GM19023 (cell line): ENCODE results near the gene DDX3X.

ENCODE experiments used
- ATAC-seq: cut with Tn5 transposase; IDR thresholded peaks from one replicate; pipeline ENCODE4 v1.9.1; 2021; ENCODE audit warnings: mild to moderate bottlenecking, moderate library complexity; ENCODE audit not compliant: unreplicated experiment

Gene DDX3X

GRCh38 chrX:41327341-41327740, 6.6 kb upstream of the DDX3X start:
- ATAC-seq: no peak

- ATAC-seq: no peak
These were observed 4.9 kb upstream of the DDX3X start for GRCh38 chrX:41329101-41329500.

GRCh38 chrX:41332005-41332404, 2.0 kb upstream of the DDX3X start:
- ATAC-seq: no peak

GRCh38 chrX:41332408-41333002, 1.5 kb upstream of the DDX3X start:
- peak; percentile 10 for ATAC-seq

DNA sequence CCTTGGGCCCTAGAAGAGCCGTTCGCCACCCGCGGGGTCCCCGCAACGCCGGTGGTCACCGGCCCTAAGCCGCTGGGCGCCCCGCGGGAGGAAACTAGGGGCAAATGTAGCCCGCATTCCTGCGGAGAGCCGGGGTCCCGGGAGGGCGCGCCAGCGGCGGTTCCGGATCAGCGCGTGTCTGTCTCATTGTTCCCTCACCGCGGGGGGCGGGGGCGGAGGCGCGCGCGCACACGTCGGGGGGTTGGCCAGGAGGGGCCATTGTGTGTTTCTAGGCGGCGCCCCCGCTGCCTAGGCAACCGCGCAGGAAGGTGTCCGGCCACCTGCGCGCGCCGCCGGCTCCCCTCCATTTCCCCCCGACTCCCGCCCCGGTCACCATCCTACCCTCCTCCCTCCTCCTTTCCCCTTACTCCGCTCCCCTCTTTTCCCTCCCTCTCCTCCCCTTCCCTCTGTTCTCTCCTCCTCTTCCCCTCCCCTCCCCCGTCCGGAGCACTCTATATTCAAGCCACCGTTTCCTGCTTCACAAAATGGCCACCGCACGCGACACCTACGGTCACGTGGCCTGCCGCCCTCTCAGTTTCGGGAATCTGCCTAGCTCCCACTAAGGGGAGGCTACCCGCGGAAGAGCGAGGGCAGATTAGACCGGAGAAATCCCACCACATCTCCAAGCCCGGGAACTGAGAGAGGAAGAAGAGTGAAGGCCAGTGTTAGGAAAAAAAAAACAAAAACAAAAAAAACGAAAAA, 789 bp upstream of the DDX3X start:
- peak; percentile 53 for ATAC-seq

DNA sequence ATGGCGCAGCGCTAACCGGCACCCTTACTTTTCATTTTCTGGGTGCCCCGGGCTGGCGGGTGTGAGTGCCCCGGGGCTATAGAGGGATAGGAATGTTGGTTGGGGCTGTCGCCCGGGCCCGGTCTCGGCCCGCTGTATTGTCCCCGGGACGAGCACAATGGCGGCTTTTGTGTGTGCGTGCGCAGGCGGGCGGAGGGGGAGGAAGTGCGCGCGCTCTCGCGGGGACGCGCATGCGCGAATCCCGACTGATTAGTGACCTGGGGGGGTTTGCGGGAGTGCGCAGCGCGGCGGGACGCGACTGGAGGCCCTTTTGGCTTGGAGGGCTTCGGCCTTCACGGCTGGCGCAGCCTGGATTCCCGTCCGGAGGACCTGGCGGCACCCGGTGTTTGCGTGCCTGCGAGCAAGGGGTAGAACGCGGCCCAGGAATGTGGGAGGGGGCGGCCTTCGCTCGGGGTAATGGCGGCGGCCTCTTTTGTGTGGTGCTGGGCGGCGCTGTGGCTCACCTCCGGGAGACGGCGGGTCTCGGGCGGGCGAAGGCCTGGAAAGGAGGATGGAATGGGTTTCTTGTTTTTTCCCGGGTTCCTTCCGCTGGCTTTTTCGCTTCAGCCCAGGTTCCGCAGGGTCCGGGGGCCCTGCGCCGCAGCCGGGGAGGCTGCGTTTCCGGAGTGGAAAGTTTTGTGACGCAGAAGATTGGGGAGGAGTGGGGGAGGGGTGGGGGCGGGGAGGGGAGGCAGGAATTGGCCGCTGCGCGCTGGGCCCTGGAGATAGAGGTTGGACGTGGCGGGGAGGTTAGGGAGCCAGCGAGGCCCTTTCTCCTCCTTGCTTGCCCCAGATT, 618 bp downstream of the DDX3X start:
- peak; percentile 29 for ATAC-seq

GRCh38 chrX:41335198-41335957, 1.4 kb downstream of the DDX3X start:
- no peak for ATAC-seq

DNA sequence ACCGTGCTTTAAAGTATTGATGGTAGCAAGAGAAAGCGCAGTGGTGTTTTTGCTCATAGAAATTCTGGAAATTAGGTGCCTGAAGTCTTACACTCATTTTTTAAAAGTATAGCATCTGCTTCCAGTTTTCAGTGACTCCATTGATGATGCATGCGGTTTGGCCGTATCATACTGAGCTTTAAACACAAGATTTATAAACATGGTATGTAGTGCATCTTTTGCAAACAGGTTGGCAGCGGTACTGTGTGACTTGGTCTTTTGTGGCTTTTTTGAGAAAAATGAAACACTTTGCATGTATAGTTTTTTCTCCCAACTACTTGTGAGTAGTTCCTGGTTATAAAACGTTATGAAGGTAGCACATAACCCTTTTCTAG, 2.0 kb downstream of the DDX3X start:
- no peak for ATAC-seq

DNA sequence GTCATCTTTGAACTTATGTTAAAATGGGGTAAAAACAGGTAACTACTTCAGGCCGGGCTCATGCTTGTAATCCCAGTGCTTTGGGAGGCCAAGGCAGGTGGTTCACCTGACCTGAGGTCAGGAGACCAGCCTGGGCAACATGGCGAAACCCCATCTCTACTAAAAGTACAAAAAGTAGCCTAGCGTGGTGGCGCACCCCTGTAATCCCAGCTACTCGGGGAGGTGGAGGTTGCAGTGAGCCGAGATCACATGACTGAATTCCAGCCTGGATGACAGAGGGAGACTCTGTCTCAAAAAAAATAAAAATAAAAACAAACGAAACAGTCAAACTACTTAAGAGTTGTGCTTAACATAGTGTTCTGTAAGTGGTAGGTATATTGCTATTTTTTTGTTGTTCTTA, 2.5 kb downstream of the DDX3X start:
- ATAC-seq: no peak

GRCh38 chrX:41337140-41337539, 3.2 kb downstream of the DDX3X start:
- no peak for ATAC-seq

DNA sequence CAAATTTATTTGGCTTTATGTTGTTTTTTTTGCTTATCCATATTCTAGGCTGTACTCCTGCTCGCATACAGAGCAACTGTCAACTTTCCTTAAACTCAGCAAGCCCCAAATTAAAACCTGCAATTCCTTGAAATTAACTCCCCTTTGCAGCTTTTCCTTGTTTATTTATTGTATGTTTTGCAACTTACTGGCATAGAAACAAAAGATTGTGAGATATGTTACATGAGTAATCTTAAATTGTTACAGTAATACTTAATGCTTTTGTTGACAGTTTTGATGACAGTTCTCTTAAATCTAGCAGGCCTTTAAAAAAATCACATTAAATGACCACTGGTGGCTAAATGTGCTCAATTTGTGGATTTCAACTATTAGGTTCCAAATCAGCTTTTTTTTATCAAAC, 4.5 kb downstream of the DDX3X start:
- no peak for ATAC-seq

- no peak for ATAC-seq
These were observed 5.2 kb downstream of the DDX3X start for GRCh38 chrX:41339148-41339547.

GRCh38 chrX:41344053-41344452, 10.1 kb downstream of the DDX3X start:
- ATAC-seq: no peak

DNA sequence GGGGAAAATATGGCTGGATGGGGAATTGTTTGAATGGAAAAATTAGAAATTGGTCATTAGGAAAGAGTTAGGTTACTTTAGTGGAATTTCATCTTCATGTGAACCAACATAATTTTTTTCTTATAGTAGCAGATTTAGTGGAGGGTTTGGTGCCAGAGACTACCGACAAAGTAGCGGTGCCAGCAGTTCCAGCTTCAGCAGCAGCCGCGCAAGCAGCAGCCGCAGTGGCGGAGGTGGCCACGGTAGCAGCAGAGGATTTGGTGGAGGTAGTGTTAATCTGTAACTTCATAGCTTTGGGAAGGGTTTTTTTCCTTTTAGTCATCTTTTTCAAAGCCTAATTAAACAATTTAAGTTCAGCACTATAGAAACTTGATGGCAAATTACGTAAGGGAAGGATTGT, 13.2 kb downstream of the DDX3X start:
- no peak for ATAC-seq

- ATAC-seq: no peak
These were observed 14.6 kb downstream of the DDX3X start for GRCh38 chrX:41348551-41348950.

DNA sequence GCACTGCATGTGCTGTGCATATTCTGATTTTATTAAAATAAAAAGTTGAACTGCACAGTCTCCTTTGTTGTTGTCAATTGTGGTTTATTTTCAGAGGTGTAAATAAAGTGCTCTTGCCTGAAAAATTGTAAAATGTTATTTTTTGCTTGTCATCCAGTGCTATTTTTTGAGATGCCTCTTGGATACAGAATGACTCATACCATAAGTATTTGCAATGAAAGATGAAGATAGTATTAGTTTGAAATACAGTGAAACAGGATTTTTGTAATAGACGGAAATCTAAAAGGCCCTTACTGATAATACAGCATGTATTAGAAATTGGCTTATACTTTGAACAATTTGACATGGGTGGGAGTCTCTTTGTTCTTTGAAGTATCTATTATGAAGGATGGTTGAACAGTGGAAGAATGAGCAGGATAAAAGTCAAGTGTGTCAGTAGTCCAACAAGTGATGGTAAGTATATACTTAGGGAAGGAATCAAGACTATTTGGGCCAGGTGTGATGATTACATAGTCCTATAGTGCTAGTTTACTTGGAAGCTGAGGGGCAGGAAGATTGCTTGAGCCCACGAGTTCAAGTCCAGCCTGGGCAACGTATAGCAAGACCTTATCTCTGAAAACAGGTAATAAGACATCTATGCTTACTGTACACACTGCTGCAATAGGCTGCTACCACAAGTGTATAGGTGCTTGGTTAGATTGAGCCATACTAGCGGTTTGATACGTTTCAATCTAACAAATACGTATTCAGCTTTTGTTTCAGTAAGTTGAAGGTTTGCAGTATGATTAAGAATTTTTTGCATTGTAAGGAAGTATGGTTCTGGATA, 16.4 kb downstream of the DDX3X start:
- no peak for ATAC-seq

DNA sequence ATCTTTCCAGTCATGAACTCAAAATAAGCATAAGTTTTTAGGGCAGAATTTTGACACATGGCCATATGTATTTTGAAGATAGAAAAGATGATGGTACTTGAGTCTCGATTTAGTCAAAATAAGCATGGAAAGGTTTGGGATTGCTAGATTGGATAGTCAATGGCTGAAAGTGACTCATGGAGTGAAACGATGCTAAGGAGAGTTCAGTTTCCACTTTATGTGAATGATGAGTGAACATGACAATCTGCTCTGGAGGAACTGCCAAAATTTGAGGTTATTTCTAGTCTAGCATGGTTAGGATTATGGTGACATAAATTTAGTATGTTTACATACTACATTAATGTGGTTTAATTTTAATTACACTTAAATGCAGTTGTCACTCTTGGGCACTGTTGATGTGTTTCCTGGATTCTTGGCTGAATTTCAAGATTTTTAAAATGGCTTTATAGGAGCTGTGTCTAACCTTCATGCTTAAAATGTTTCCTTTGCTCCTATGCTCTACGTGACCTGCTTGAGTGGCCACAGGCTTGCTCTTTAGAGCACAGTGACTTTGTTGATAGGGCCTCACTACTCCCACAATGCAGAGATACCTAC, 17.1 kb downstream of the DDX3X start:
- no peak for ATAC-seq

DNA sequence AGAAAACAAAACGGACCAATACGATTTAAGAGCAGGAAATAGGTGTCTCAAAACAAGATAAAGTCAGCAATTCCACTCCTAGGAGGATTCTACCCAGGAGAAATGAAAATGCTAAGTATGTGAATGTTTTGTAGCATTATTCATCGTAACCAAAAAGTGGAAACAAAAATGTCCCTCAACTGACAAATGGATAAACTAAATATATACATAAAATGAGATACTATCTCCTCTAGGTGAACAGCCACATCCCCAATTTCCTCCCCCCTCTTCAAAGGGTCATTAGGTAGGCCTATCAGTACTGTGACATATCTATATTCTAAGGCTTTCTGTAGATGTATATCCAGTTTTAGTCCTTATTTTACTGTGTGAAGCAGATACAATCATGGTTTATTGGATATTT, 18.0 kb downstream of the DDX3X start:
- ATAC-seq: no peak

- no peak for ATAC-seq
These were observed 18.4 kb downstream of the DDX3X start for GRCh38 chrX:41352329-41352838.

- no peak for ATAC-seq
These were observed 20.0 kb downstream of the DDX3X start for GRCh38 chrX:41353985-41354384.
